ENCODE results near the gene MAPK8IP2.
"Not testable (repeated sequence)": the region's sequence is repeated elsewhere in the genome, so short reads cannot be mapped to it uniquely, and the experiment has no call there.

Gene MAPK8IP2

GRCh38 chr22:50606165-50606945 lies 5.8 kb downstream of the MAPK8IP2 start:
- Histone ChIP-seq H3K4me1 (ENCODE audit: insufficient read depth, insufficient read length) (peaks cover 6% of the 10 kb centered on the region), H3K9me3 (ENCODE audit: insufficient read depth, low read length) (no peaks in the 10 kb centered on the region), H3K36me3 (ENCODE audit: insufficient read depth, insufficient read length, low read length) (peaks cover 17% of the 10 kb centered on the region), H3K4me3 (ENCODE audit: insufficient read length, low read depth) (no peak overlapping the region), H3K27me3 (ENCODE audit: insufficient read depth, insufficient read length) (no peaks in the 10 kb centered on the region), H3K9ac (ENCODE audit: insufficient read length, low read depth) (no peak overlapping the region)
- DNase-seq (ENCODE audit: low read depth, low spot score), result no peak
- TF ChIP-seq YY1 (IDR thresholded peaks at IDR 0.05; ENCODE audit: insufficient read depth, insufficient read length), result no peak
- TF ChIP-seq ZNF274 (IDR thresholded peaks at IDR 0.05; ENCODE audit: low read depth, low read length), result no peak
- TF ChIP-seq SUZ12 (IDR thresholded peaks at IDR 0.05; ENCODE audit: extremely low read depth, insufficient read depth, insufficient read length), result no peak

- no peaks in the 10 kb centered on the region for H3K27me3 ChIP-seq (ENCODE audit: insufficient read depth, insufficient read length)
Observed at GRCh38 chr22:50606946-50607658, 6.5 kb downstream of the MAPK8IP2 start.

GRCh38 chr22:50607659-50608020 lies 7.0 kb downstream of the MAPK8IP2 start:
- Histone ChIP-seq H3K9ac (ENCODE audit: insufficient read length, low read depth) (no peak overlapping the region), H3K36me3 (ENCODE audit: insufficient read depth, insufficient read length, low read length) (peaks cover 17% of the 10 kb centered on the region), H3K4me1 (ENCODE audit: insufficient read depth, insufficient read length) (peaks cover 7% of the 10 kb centered on the region), H3K27me3 (ENCODE audit: insufficient read depth, insufficient read length) (no peaks in the 10 kb centered on the region), H3K9me3 (ENCODE audit: insufficient read depth, low read length) (no peaks in the 10 kb centered on the region), H3K4me3 (ENCODE audit: insufficient read length, low read depth) (no peak overlapping the region)
- DNase-seq (ENCODE audit: low read depth, low spot score), result no peak
- TF ChIP-seq SUZ12 (IDR thresholded peaks at IDR 0.05; ENCODE audit: extremely low read depth, insufficient read depth, insufficient read length) (no peak), ZNF274 (IDR thresholded peaks at IDR 0.05; ENCODE audit: low read depth, low read length) (no peak), YY1 (IDR thresholded peaks at IDR 0.05; ENCODE audit: insufficient read depth, insufficient read length) (no peak)

More at GRCh38 chr22:50606946-50607658, 6.5 kb downstream of the MAPK8IP2 start:
- H3K9ac ChIP-seq (ENCODE audit: insufficient read length, low read depth), result no peak overlapping the region
- TF ChIP-seq ZNF274 (IDR thresholded peaks at IDR 0.05; ENCODE audit: low read depth, low read length), result no peak
- TF ChIP-seq SUZ12 (IDR thresholded peaks at IDR 0.05; ENCODE audit: extremely low read depth, insufficient read depth, insufficient read length), result no peak
- TF ChIP-seq YY1 (IDR thresholded peaks at IDR 0.05; ENCODE audit: insufficient read depth, insufficient read length), result no peak
- H3K36me3 ChIP-seq (ENCODE audit: insufficient read depth, insufficient read length, low read length), result peaks cover 17% of the 10 kb centered on the region
- H3K4me1 ChIP-seq (ENCODE audit: insufficient read depth, insufficient read length), result peaks cover 3% of the 10 kb centered on the region
- no peak overlapping the region for H3K4me3 ChIP-seq (ENCODE audit: insufficient read length, low read depth)
- no peaks in the 10 kb centered on the region for H3K9me3 ChIP-seq (ENCODE audit: insufficient read depth, low read length)
- DNase-seq (ENCODE audit: low read depth, low spot score), result no peak

GRCh38 chr22:50608058-50608840 lies 7.7 kb downstream of the MAPK8IP2 start:
- H3K4me1 ChIP-seq (ENCODE audit: insufficient read depth, insufficient read length); H3K9ac ChIP-seq (ENCODE audit: insufficient read length, low read depth); H3K27me3 ChIP-seq (ENCODE audit: insufficient read depth, insufficient read length); DNase-seq (ENCODE audit: low read depth, low spot score); H3K9me3 ChIP-seq (ENCODE audit: insufficient read depth, low read length); H3K4me3 ChIP-seq (ENCODE audit: insufficient read length, low read depth): not testable (repeated sequence)
- H3K36me3 ChIP-seq (ENCODE audit: insufficient read depth, insufficient read length, low read length), result peaks cover 17% of the 10 kb centered on the region

- peaks cover 17% of the 10 kb centered on the region for H3K36me3 ChIP-seq (ENCODE audit: insufficient read depth, insufficient read length, low read length)
- H3K27me3 ChIP-seq (ENCODE audit: insufficient read depth, insufficient read length), result peaks cover 5% of the 10 kb centered on the region
- DNase-seq (ENCODE audit: low read depth, low spot score), result no peak
- no peaks in the 10 kb centered on the region for H3K9me3 ChIP-seq (ENCODE audit: insufficient read depth, low read length)
- H3K4me3 ChIP-seq (ENCODE audit: insufficient read length, low read depth), result no peak overlapping the region
- no peak for TF ChIP-seq ZNF274 (IDR thresholded peaks at IDR 0.05; ENCODE audit: low read depth, low read length)
- TF ChIP-seq YY1 (IDR thresholded peaks at IDR 0.05; ENCODE audit: insufficient read depth, insufficient read length), result no peak
- TF ChIP-seq SUZ12 (IDR thresholded peaks at IDR 0.05; ENCODE audit: extremely low read depth, insufficient read depth, insufficient read length), result no peak
- no peak overlapping the region for H3K9ac ChIP-seq (ENCODE audit: insufficient read length, low read depth)
- peaks cover 9% of the 10 kb centered on the region for H3K4me1 ChIP-seq (ENCODE audit: insufficient read depth, insufficient read length)
Observed at GRCh38 chr22:50608996-50609395, 8.4 kb downstream of the MAPK8IP2 start.

- Histone ChIP-seq H3K4me1 (ENCODE audit: insufficient read depth, insufficient read length) (peaks cover 9% of the 10 kb centered on the region), H3K36me3 (ENCODE audit: insufficient read depth, insufficient read length, low read length) (peaks cover 15% of the 10 kb centered on the region), H3K4me3 (ENCODE audit: insufficient read length, low read depth) (no peak overlapping the region), H3K9ac (ENCODE audit: insufficient read length, low read depth) (no peak overlapping the region), H3K9me3 (ENCODE audit: insufficient read depth, low read length) (no peaks in the 10 kb centered on the region), H3K27me3 (ENCODE audit: insufficient read depth, insufficient read length) (peaks cover 5% of the 10 kb centered on the region)
- DNase-seq (ENCODE audit: low read depth, low spot score), result no peak
- TF ChIP-seq ZNF274 (IDR thresholded peaks at IDR 0.05; ENCODE audit: low read depth, low read length), result no peak
- TF ChIP-seq YY1 (IDR thresholded peaks at IDR 0.05; ENCODE audit: insufficient read depth, insufficient read length), result no peak
- no peak for TF ChIP-seq SUZ12 (IDR thresholded peaks at IDR 0.05; ENCODE audit: extremely low read depth, insufficient read depth, insufficient read length)
Observed at GRCh38 chr22:50609599-50609998, 9.0 kb downstream of the MAPK8IP2 start.

GRCh38 chr22:50610041-50610451 lies 9.5 kb downstream of the MAPK8IP2 start:
- Histone ChIP-seq H3K4me1 (ENCODE audit: insufficient read depth, insufficient read length) (peaks cover 9% of the 10 kb centered on the region), H3K36me3 (ENCODE audit: insufficient read depth, insufficient read length, low read length) (peaks cover 11% of the 10 kb centered on the region), H3K4me3 (ENCODE audit: insufficient read length, low read depth) (no peak overlapping the region), H3K27me3 (ENCODE audit: insufficient read depth, insufficient read length) (peaks cover 5% of the 10 kb centered on the region), H3K9ac (ENCODE audit: insufficient read length, low read depth) (no peak overlapping the region), H3K9me3 (ENCODE audit: insufficient read depth, low read length) (no peaks in the 10 kb centered on the region)
- no peak for DNase-seq (ENCODE audit: low read depth, low spot score)
- TF ChIP-seq SUZ12 (IDR thresholded peaks at IDR 0.05; ENCODE audit: extremely low read depth, insufficient read depth, insufficient read length) (no peak), YY1 (IDR thresholded peaks at IDR 0.05; ENCODE audit: insufficient read depth, insufficient read length) (no peak), ZNF274 (IDR thresholded peaks at IDR 0.05; ENCODE audit: low read depth, low read length) (no peak)
